NB4 (cell line): Measurements from ENCODE around the gene FBXL20.

Experiments used
- MYC ChIP-seq: IDR thresholded peaks from 2 replicates; pipeline ENCODE4 v1.6.1; 2011; ENCODE audit warnings: low read depth, low read length
- POLR2A ChIP-seq: IDR thresholded peaks from 2 replicates; pipeline ENCODE4 v1.6.1; 2011; ENCODE audit warnings: mild to moderate bottlenecking; ENCODE audit not compliant: insufficient read length; ENCODE audit errors: extremely low read depth
- TF ChIP-seq, protein P1 (sequence below): IDR thresholded peaks from one replicate; pipeline ENCODE4 v1.5.1; 2012; ENCODE audit warnings: low read depth, low read length

DNA sequence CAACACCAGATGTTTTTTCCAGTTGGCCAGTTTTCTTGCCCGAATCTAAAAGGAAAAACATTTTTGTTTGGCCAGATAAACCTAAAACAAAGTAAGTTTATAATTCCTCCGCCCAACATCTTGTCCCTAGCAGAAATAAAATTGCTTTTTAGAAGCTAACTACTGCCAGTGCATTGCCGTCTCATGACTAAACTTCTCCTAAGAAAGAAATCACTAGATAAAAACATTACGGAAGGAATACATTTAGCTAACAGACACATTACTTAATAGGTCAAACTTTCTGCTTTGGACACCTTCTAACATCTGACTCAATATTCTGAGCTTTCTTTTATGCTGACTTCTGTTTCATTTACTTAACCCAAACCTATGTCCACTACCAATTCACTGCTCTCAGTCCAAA, 36.2 kb downstream of the FBXL20 start:
- TF ChIP-seq POLR2A (no peak), MYC (no peak)
- TF ChIP-seq, protein P1, sequence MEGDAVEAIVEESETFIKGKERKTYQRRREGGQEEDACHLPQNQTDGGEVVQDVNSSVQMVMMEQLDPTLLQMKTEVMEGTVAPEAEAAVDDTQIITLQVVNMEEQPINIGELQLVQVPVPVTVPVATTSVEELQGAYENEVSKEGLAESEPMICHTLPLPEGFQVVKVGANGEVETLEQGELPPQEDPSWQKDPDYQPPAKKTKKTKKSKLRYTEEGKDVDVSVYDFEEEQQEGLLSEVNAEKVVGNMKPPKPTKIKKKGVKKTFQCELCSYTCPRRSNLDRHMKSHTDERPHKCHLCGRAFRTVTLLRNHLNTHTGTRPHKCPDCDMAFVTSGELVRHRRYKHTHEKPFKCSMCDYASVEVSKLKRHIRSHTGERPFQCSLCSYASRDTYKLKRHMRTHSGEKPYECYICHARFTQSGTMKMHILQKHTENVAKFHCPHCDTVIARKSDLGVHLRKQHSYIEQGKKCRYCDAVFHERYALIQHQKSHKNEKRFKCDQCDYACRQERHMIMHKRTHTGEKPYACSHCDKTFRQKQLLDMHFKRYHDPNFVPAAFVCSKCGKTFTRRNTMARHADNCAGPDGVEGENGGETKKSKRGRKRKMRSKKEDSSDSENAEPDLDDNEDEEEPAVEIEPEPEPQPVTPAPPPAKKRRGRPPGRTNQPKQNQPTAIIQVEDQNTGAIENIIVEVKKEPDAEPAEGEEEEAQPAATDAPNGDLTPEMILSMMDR = no peak
